Measurements from ENCODE around the gene CRKL.

Gene CRKL

GRCh38 chr22:20997536-20998257 lies 80.5 kb downstream of the CRKL start:
- H3K4me1 ChIP-seq (ENCODE audit: control insufficient read depth, low read length) = peaks cover 14% of the 10 kb centered on the region
- TF ChIP-seq EZH2phosphoT487 (IDR thresholded peaks at IDR 0.05; ENCODE audit: borderline replicate concordance, low read length) = no peak
- no peak for TF ChIP-seq CTCF (IDR thresholded peaks at IDR 0.05; ENCODE audit: low read depth, low read length, poor library complexity, severe bottlenecking)
- no peaks in the 10 kb centered on the region for H3K9me3 ChIP-seq (ENCODE audit: control insufficient read depth, insufficient read depth, low read length)
- no peaks in the 10 kb centered on the region for H4K20me1 ChIP-seq (ENCODE audit: control insufficient read depth, insufficient read depth, low read depth, low read length)
- H3K4me2 ChIP-seq (ENCODE audit: low read length) = no peak overlapping the region
- H3K79me2 ChIP-seq (ENCODE audit: control insufficient read depth, low read length) = peaks cover 23% of the 10 kb centered on the region
- no peaks in the 10 kb centered on the region for H3K27me3 ChIP-seq (ENCODE audit: control insufficient read depth, low read length)
- no peak overlapping the region for H3K27ac ChIP-seq (ENCODE audit: low read depth, low read length)
- no peak overlapping the region for H3K4me3 ChIP-seq (ENCODE audit: low read length)
- no peaks in the 10 kb centered on the region for H3K9me2 ChIP-seq (replicated peaks; ENCODE audit: control insufficient read depth, low read length)
- peaks cover 7% of the 10 kb centered on the region for H3F3A ChIP-seq (ENCODE audit: control insufficient read depth, insufficient read depth)
- peaks cover 58% of the 10 kb centered on the region for H3K36me3 ChIP-seq (ENCODE audit: control insufficient read depth, low read length)

- Histone ChIP-seq H3K36me3 (ENCODE audit: control insufficient read depth, low read length) (peaks cover 56% of the 10 kb centered on the region), H4K20me1 (ENCODE audit: control insufficient read depth, insufficient read depth, low read depth, low read length) (no peaks in the 10 kb centered on the region), H3K9me3 (ENCODE audit: control insufficient read depth, insufficient read depth, low read length) (no peaks in the 10 kb centered on the region), H3K4me1 (ENCODE audit: control insufficient read depth, low read length) (peaks cover 24% of the 10 kb centered on the region), H3K79me2 (ENCODE audit: control insufficient read depth, low read length) (peaks cover 32% of the 10 kb centered on the region), H3F3A (ENCODE audit: control insufficient read depth, insufficient read depth) (peaks cover 7% of the 10 kb centered on the region), H3K4me3 (ENCODE audit: low read length) (no peak overlapping the region), H3K27ac (ENCODE audit: low read depth, low read length) (no peak overlapping the region), H3K4me2 (ENCODE audit: low read length) (no peak overlapping the region), H3K9me2 (replicated peaks; ENCODE audit: control insufficient read depth, low read length) (no peaks in the 10 kb centered on the region), H3K27me3 (ENCODE audit: control insufficient read depth, low read length) (no peaks in the 10 kb centered on the region)
- no peak for TF ChIP-seq CTCF (IDR thresholded peaks at IDR 0.05; ENCODE audit: low read depth, low read length, poor library complexity, severe bottlenecking)
- TF ChIP-seq EZH2phosphoT487 (IDR thresholded peaks at IDR 0.05; ENCODE audit: borderline replicate concordance, low read length) = no peak
Observed at GRCh38 chr22:20998411-20999336, 81.5 kb downstream of the CRKL start.

GRCh38 chr22:20999350-21000206 lies 82.4 kb downstream of the CRKL start:
- Histone ChIP-seq H3K27ac (ENCODE audit: low read depth, low read length) (no peak overlapping the region), H3K9me3 (ENCODE audit: control insufficient read depth, insufficient read depth, low read length) (no peaks in the 10 kb centered on the region), H3K4me3 (ENCODE audit: low read length) (peak overlapping the region; percentile 92), H3K9me2 (replicated peaks; ENCODE audit: control insufficient read depth, low read length) (no peaks in the 10 kb centered on the region), H3K79me2 (ENCODE audit: control insufficient read depth, low read length) (peaks cover 35% of the 10 kb centered on the region), H3F3A (ENCODE audit: control insufficient read depth, insufficient read depth) (peaks cover 9% of the 10 kb centered on the region), H3K27me3 (ENCODE audit: control insufficient read depth, low read length) (no peaks in the 10 kb centered on the region), H3K4me2 (ENCODE audit: low read length) (peak overlapping the region; percentile 91), H3K4me1 (ENCODE audit: control insufficient read depth, low read length) (peaks cover 28% of the 10 kb centered on the region), H3K36me3 (ENCODE audit: control insufficient read depth, low read length) (peaks cover 56% of the 10 kb centered on the region), H4K20me1 (ENCODE audit: control insufficient read depth, insufficient read depth, low read depth, low read length) (no peaks in the 10 kb centered on the region)
- TF ChIP-seq CTCF (IDR thresholded peaks at IDR 0.05; ENCODE audit: low read depth, low read length, poor library complexity, severe bottlenecking) = no peak
- no peak for TF ChIP-seq EZH2phosphoT487 (IDR thresholded peaks at IDR 0.05; ENCODE audit: borderline replicate concordance, low read length)
